D721Med (cell line): ENCODE results near the gene AQP1.

ENCODE experiments used
- DNase-seq: peaks from one replicate; pipeline ENCODE4 v3.0.0; 2011; ENCODE audit warnings: low spot score; ENCODE audit not compliant: insufficient read length
- FAIRE-seq: peaks from 2 replicates; lab custom pipeline; 2011; peaks lifted over from hg19 to GRCh38; lab: Jason Lieb, UNC
- TF ChIP-seq, protein P1 (sequence below): IDR thresholded peaks from 2 replicates; pipeline ENCODE4 v1.5.1; 2012; ENCODE audit warnings: mild to moderate bottlenecking, control low read depth; ENCODE audit not compliant: insufficient read depth; ENCODE audit errors: missing control alignments

AQP1 gene

DNA sequence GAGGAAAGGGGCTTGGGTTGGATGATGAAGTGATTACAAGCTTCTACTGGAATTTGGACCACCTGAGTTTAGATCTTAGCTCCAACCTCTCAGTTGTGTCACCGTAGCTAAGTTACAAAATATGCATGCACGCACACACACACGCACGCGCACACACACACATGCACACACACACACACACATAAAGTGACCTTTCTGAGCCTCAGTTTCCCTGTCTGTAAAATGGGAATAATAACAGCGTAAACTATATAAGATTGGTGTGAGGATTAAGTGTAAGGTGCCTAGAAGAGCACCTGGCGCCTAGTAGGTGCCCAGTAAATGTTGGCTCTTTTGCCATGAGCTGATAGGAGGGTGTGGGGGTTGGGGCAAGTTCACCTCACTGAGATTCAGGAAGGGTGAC, 12.6 kb upstream of the AQP1 start:
- TF ChIP-seq, protein P1, sequence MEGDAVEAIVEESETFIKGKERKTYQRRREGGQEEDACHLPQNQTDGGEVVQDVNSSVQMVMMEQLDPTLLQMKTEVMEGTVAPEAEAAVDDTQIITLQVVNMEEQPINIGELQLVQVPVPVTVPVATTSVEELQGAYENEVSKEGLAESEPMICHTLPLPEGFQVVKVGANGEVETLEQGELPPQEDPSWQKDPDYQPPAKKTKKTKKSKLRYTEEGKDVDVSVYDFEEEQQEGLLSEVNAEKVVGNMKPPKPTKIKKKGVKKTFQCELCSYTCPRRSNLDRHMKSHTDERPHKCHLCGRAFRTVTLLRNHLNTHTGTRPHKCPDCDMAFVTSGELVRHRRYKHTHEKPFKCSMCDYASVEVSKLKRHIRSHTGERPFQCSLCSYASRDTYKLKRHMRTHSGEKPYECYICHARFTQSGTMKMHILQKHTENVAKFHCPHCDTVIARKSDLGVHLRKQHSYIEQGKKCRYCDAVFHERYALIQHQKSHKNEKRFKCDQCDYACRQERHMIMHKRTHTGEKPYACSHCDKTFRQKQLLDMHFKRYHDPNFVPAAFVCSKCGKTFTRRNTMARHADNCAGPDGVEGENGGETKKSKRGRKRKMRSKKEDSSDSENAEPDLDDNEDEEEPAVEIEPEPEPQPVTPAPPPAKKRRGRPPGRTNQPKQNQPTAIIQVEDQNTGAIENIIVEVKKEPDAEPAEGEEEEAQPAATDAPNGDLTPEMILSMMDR = no peak
- DNase-seq (no peak), FAIRE-seq (no peak)

DNA sequence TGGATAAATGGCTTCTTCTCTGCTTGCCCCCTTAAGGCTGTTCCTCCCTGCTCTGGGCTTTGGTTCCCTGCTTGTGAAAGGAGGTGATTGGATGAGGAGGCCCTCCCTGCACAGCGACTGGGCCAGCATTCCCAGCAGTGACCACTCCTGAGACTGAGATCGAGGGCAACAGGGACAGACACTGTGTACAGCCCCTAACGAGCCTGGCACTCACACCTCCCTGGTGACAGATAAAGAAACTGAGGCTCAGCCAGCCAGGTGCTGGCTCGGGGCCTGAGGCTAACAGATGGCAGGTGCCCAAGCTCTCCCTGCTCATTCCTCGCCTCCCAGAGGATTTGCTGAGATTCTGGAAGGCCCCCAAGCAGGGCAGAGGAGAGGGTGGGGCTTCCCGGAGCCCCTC, 12.0 kb upstream of the AQP1 start:
- FAIRE-seq = no peak
- no peak for DNase-seq
- TF ChIP-seq, protein P1 = no peak

DNA sequence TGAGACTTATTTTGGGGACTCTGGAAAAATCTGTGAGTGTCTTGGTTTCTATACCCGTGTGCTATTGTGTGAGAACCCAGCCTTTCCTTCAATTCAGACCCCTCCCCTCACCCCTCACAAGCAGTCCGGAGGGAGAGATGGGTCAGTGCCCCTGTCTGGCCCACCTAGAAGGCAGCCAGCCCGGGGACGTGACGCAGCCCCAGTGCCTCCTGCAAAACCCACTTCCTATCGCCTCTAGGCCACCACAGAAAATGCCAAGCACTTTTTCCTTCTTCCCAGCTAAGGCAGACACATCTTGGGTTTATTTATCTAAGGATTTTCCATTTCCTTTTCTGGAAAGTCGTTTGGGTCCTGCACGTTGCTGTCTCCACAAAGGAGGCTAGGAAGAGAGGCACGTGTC, 11.6 kb upstream of the AQP1 start:
- DNase-seq = no peak
- TF ChIP-seq, protein P1 = no peak
- FAIRE-seq = no peak

DNA sequence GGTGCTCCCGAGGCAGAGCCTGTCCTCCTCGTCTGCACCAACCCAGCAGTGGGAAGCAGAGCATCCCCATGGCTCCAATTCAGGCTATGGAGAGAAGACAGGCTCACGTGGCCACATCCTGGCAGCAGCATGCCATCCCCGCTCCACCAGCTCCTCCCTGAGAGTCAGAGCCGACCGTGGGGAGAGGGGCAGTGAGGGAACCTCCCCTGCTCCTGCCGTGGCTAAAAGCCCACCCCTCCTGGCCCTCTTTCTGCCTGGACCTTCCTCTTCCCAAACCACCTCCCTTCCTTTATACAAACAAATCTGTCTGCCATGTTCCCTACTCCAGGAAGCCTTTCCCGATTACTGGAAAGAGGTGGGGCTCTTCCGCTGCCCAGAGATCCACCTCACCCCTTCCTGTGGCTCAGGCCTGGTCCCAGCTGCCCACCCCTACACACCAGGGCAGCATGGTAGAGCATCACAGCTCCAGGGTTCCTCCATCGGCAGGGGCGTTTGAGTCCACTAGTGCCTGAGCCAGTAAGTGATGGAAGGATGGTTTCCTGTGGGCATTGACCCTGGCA, 10.8 kb upstream of the AQP1 start:
- TF ChIP-seq, protein P1 = no peak
- DNase-seq (no peak), FAIRE-seq (no peak)

DNA sequence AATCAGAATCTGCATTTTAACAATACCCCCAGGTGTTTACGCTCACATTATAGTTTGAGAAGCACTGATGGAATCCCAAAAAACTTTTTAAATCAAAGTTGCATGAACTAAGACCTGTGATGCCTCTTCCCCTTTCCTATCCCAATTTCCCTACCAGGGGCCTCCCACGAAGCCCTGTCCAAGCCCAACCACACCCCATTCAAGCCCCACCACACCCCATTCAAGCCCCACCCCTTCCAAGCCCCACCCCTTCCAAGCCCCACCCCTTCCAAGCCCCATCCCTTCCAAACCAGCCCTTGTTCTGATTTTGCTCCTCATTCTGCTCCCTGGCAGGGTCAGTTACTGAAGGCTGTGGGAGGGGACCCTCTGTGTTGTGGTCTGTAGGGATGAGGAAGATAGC, 9.8 kb upstream of the AQP1 start:
- TF ChIP-seq, protein P1 = no peak
- DNase-seq (no peak), FAIRE-seq (no peak)

DNA sequence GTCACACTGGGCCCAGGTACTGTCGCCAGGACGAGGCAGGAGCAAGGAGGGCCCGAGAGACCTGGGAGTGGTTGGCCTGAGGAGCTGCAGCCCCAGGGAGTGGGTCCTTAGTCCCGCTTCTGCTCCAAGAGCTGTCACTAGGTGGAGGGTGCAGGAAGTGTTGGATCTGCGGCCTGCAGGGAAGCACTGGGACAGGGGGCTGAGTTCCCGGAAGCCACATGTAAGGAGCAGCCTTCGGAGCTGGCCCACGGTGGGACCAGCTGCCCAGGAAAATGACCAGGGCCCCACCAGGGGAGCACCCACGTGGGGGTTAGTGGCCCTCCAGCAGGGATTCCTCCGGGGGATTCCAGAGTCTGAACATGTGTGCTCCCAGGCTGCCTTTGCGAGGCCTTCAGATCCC, 9.2 kb upstream of the AQP1 start:
- FAIRE-seq = no peak
- no peak for DNase-seq
- TF ChIP-seq, protein P1 = no peak

DNA sequence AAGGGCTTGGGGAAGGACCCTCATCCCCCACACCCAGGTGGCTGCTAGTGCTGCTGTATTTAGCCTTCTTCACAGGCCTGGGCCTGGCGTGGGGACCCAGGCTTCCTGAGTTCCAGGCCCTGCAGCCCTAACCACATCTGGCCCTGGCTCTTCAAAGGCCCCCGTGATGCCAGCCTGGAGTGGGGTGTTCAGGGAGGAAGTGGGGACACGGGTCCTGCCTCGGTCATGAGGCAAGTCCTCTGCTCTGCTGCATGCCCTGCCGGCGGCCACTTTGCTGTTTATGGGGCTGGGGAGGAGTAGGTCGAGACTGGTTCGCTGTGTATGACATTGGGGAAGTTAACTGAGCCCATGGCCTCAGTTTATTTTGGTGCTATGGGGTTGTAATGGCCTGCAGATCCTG, 8.5 kb upstream of the AQP1 start:
- TF ChIP-seq, protein P1 = no peak
- no peak for DNase-seq
- no peak for FAIRE-seq
